A673 (cell line): ENCODE data around the gene YPEL2. TPM values are rescaled to one million over a fixed set of nuclear protein-coding genes. Genes with fewer than 3 reads are reported as not detected.

Source experiments
- BruUV-seq: library from RNA; stranded (reverse); fragments of 400-500 nt; replicated peaks from 2 replicates; lab custom pipeline; 2021; lab: Mats Ljungman, UMichigan
- CTCF ChIA-PET: fragments of 300-600 bp; sonication (Branson Sonifier 250); formaldehyde crosslinking; loops from one replicate; lab custom pipeline; 2022; ENCODE audit warnings: antibody characterized with exemption; lab: Charles Lee
- POLR2A ChIA-PET: fragments of 300-600 bp; sonication (Branson Sonifier 250); formaldehyde crosslinking; loops from one replicate; lab custom pipeline; 2022; ENCODE audit warnings: antibody characterized with exemption; ENCODE audit not compliant: low non-redundant PET; lab: Charles Lee
- DNase-seq: peaks from one replicate; pipeline ENCODE4 v3.0.0-alpha.2; 2015; ENCODE audit warnings: low spot score
- H3K27ac ChIP-seq: fragments of 200-600 bp; sonication (generic); 2 replicates; pipeline ENCODE4 v1.5.1; 2016; ENCODE audit warnings: mixed run types, low read depth, mild to moderate bottlenecking, mixed read lengths, antibody characterized with exemption, low read length; ENCODE audit not compliant: poor library complexity, severe bottlenecking
- H3K27me3 ChIP-seq: fragments of 200-600 bp; sonication (generic); replicated peaks from 2 replicates; pipeline ENCODE4 v1.6.1; 2017; ENCODE audit warnings: mixed run types, low read depth, mild to moderate bottlenecking, mixed read lengths, antibody characterized with exemption, low read length; ENCODE audit not compliant: insufficient read depth, poor library complexity
- H3K36me3 ChIP-seq: fragments of 200-600 bp; sonication (generic); 2 replicates; pipeline ENCODE4 v1.6.1; 2016; ENCODE audit warnings: mixed run types, mild to moderate bottlenecking, mixed read lengths, antibody characterized with exemption, low read length; ENCODE audit not compliant: insufficient read depth, poor library complexity, severe bottlenecking
- H3K4me1 ChIP-seq: fragments of 200-600 bp; sonication (generic); 2 replicates; pipeline ENCODE4 v1.6.1; 2017; ENCODE audit warnings: mixed run types, mild to moderate bottlenecking, mixed read lengths, antibody characterized with exemption, low read length; ENCODE audit not compliant: insufficient read depth, poor library complexity, severe bottlenecking
- H3K4me3 ChIP-seq: fragments of 200-600 bp; sonication (generic); 2 replicates; pipeline ENCODE4 v1.5.1; 2016; ENCODE audit warnings: low read depth, mixed run types, mild to moderate bottlenecking, mixed read lengths, low read length; ENCODE audit not compliant: poor library complexity, severe bottlenecking
- H3K9me3 ChIP-seq: fragments of 200-600 bp; sonication (generic); 2 replicates; pipeline ENCODE4 v1.6.1; 2016; ENCODE audit warnings: mixed run types, low read depth, mild to moderate bottlenecking, mixed read lengths, antibody characterized with exemption, low read length; ENCODE audit not compliant: poor library complexity, severe bottlenecking
- CTCF ChIP-seq: fragments of 300-800, 200-600 bp; sonication (generic); conservative IDR thresholded peaks from 2 replicates; pipeline ENCODE4 v1.5.1; 2017; ENCODE audit warnings: low read depth, mild to moderate bottlenecking, antibody characterized with exemption, low read length, moderate library complexity, mixed read lengths
- EZH2 ChIP-seq: fragments of 200-600 bp; sonication (generic); IDR thresholded peaks from 2 replicates; pipeline ENCODE4 v1.6.1; 2017; ENCODE audit warnings: borderline replicate concordance, low read depth, mild to moderate bottlenecking, mixed read lengths, antibody characterized with exemption, low read length; ENCODE audit not compliant: poor library complexity, severe bottlenecking
- intact Hi-C: fragments of 100-400 bp; cut with micrococcal nuclease; formaldehyde crosslinking; loops from one replicate; pipeline ENCODE4 v1.10.0; 2022; ENCODE audit not compliant: unreplicated experiment
- total RNA-seq: library from RNA; stranded (reverse); gene quantifications from 2 replicates; pipeline ENCODE4 v1.2.3, GENCODE V29; 2021

Gene YPEL2
- total RNA-seq, 1 experiment from 2014 or later: 0.60 TPM

GRCh38 chr17:59396134-59396826, 64.8 kb downstream of the YPEL2 start:
- CTCF ChIA-PET: no interaction called here
- POLR2A ChIA-PET: no interaction called here
- H3K27ac ChIP-seq: no peak overlapping the region
- BruUV-seq: no TSS peak
- H3K4me3 ChIP-seq: no peak overlapping the region
- no peaks in the 10 kb centered on the region for H3K36me3 ChIP-seq
- H3K4me1 ChIP-seq: no peaks in the 10 kb centered on the region
- intact Hi-C loops: no loop called here
- TF ChIP-seq CTCF (no peak), EZH2 (no peak)
- no peaks in the 10 kb centered on the region for H3K27me3 ChIP-seq
- DNase-seq: no peak
- H3K9me3 ChIP-seq: no peaks in the 10 kb centered on the region

GRCh38 chr17:59397316-59398073, 66.0 kb downstream of the YPEL2 start:
- CTCF ChIA-PET: no interaction called here

GRCh38 chr17:59399914-59400313, 68.5 kb downstream of the YPEL2 start:
- Histone ChIP-seq H3K4me1 (no peaks in the 10 kb centered on the region), H3K4me3 (no peak overlapping the region), H3K36me3 (no peaks in the 10 kb centered on the region), H3K9me3 (no peaks in the 10 kb centered on the region), H3K27me3 (no peaks in the 10 kb centered on the region), H3K27ac (no peak overlapping the region)
- DNase-seq: no peak
- intact Hi-C loops: no loop called here
- no peak for TF ChIP-seq CTCF
- no peak for TF ChIP-seq EZH2
- ChIA-PET POLR2A (no interaction called here), CTCF (no interaction called here)
- BruUV-seq: no TSS peak

More at GRCh38 chr17:59397316-59398073, 66.0 kb downstream of the YPEL2 start:
- no peak for DNase-seq
- POLR2A ChIA-PET: no interaction called here
- Histone ChIP-seq H3K4me3 (no peak overlapping the region), H3K27ac (no peak overlapping the region), H3K4me1 (no peaks in the 10 kb centered on the region), H3K9me3 (no peaks in the 10 kb centered on the region), H3K36me3 (no peaks in the 10 kb centered on the region), H3K27me3 (no peaks in the 10 kb centered on the region)
- intact Hi-C loops: no loop called here
- BruUV-seq: no TSS peak
- TF ChIP-seq EZH2 (no peak), CTCF (no peak)
